Large intestine (tissue), 12 donors: ENCODE data around the gene VCL. TPM values are rescaled to one million over a fixed set of nuclear protein-coding genes. Genes with fewer than 3 reads are reported as not detected.

Source experiments
- DNase-seq, 2 donors: peaks; one replicate each; pipeline versions ENCODE4 v3.0.0 to v3.0.0-alpha.2; 2013
- H3K27ac ChIP-seq: one replicate; pipeline ENCODE4 v1.5.1; 2013; ENCODE audit warnings: low read length
- H3K27me3 ChIP-seq: 2 replicates; pipeline ENCODE4 v1.6.1; 2013; ENCODE audit warnings: low read length; ENCODE audit not compliant: control insufficient read depth, insufficient read depth
- H3K36me3 ChIP-seq: 2 replicates; pipeline ENCODE4 v1.6.1; 2013; ENCODE audit warnings: low read length; ENCODE audit not compliant: control insufficient read depth, insufficient read depth
- H3K4me1 ChIP-seq: one replicate; pipeline ENCODE4 v1.6.1; 2013; ENCODE audit warnings: low read length; ENCODE audit not compliant: control insufficient read depth, insufficient read depth
- H3K4me3 ChIP-seq: one replicate; pipeline ENCODE4 v1.5.1; 2013; ENCODE audit warnings: low read length
- H3K9me3 ChIP-seq: one replicate; pipeline ENCODE4 v1.6.1; 2013; ENCODE audit warnings: mild to moderate bottlenecking, low read depth, low read length, moderate library complexity; ENCODE audit not compliant: control insufficient read depth
- WGBS: methylation state at CpG from one replicate; pipeline ENCODE4 v1.1.5; 2013; ENCODE audit warnings: low lambda C conversion rate; ENCODE audit not compliant: insufficient coverage; 5-methylcytosine and 5-hydroxymethylcytosine counted together
- long read RNA-seq, 11 donors: transcript quantifications; one replicate each; lab custom pipeline, GENCODE V29; 2026
- polyA plus RNA-seq: library from polyadenylated mRNA; unstranded; fragments of 120-200 nt; gene quantifications from one replicate; pipeline ENCODE4 v1.2.1, GENCODE V29; 2013

The VCL gene
- 69.3 TPM for polyA plus RNA-seq
- long read RNA-seq, donor 1, full-length matches to known transcripts, result 3 of 9 reads
- long read RNA-seq, donor 1, partial matches to known transcripts, result 6 of 9 reads
- long read RNA-seq, donor 1, other reads (novel, unspliced or antisense), result 0 of 9 reads
- long read RNA-seq, donor 2, full-length matches to known transcripts, result 9 of 40 reads
- long read RNA-seq, donor 2, partial matches to known transcripts, result 31 of 40 reads
- long read RNA-seq, donor 2, other reads (novel, unspliced or antisense), result 0 of 40 reads
- long read RNA-seq, donor 3, result 0 reads
- long read RNA-seq, donor 4, result 0 reads
- long read RNA-seq, donor 5, full-length matches to known transcripts, result 9 of 17 reads
- long read RNA-seq, donor 5, partial matches to known transcripts, result 8 of 17 reads
- long read RNA-seq, donor 5, other reads (novel, unspliced or antisense), result 0 of 17 reads
- long read RNA-seq, donor 6, full-length matches to known transcripts, result 15 of 40 reads
- long read RNA-seq, donor 6, partial matches to known transcripts, result 11 of 40 reads
- long read RNA-seq, donor 6, other reads (novel, unspliced or antisense), result 14 of 40 reads
- long read RNA-seq, donor 7, full-length matches to known transcripts, result 11 of 20 reads
- long read RNA-seq, donor 7, partial matches to known transcripts, result 9 of 20 reads
- long read RNA-seq, donor 7, other reads (novel, unspliced or antisense), result 0 of 20 reads
- long read RNA-seq, donor 8, full-length matches to known transcripts, result 13 of 53 reads
- long read RNA-seq, donor 8, partial matches to known transcripts, result 40 of 53 reads
- long read RNA-seq, donor 8, other reads (novel, unspliced or antisense), result 0 of 53 reads
- long read RNA-seq, donor 9, full-length matches to known transcripts, result 10 of 10 reads
- long read RNA-seq, donor 9, partial matches to known transcripts, result 0 of 10 reads
- long read RNA-seq, donor 9, other reads (novel, unspliced or antisense), result 0 of 10 reads
- long read RNA-seq, donor 10, full-length matches to known transcripts, result 16 of 21 reads
- long read RNA-seq, donor 10, partial matches to known transcripts, result 5 of 21 reads
- long read RNA-seq, donor 10, other reads (novel, unspliced or antisense), result 0 of 21 reads
- long read RNA-seq, donor 11, full-length matches to known transcripts, result 7 of 16 reads
- long read RNA-seq, donor 11, partial matches to known transcripts, result 9 of 16 reads
- long read RNA-seq, donor 11, other reads (novel, unspliced or antisense), result 0 of 16 reads

DNA sequence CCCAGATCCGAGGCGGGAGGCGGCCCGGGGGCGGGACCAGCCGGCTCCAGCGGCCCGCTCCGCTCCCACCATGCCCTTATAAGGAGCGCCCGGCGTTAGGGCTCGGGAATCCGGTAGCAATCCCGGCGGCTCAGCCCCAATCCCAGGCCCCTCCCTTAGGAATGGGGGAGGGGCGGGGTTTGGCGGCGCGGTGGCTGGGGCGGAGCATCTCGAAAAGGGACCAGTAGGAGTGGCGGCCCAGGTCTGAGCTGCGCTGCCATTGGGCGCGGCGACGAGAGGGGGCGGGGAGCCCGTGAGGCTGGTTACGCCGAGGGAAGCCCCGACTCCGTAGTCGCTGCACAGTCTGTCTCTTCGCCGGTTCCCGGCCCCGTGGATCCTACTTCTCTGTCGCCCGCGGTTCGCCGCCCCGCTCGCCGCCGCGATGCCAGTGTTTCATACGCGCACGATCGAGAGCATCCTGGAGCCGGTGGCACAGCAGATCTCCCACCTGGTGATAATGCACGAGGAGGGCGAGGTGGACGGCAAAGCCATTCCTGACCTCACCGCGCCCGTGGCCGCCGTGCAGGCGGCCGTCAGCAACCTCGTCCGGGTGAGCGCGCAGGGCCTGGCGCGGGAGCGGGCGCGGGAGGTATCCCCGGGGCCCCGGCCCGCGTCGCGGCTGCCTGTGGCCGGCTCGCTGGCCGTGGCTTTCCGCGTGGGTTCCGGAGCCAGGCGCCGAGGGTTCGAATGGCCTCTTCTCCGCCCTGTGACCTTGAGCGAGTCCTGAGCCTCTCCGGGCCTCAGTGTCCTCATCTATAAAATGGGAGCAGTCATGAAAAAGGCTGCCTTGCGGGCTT lies at the start of gene VCL:
Gene VCL, plus strand, starts transcription at position 330 of the 836 bp plus-strand sequence. Its CDS starts 92 bp downstream, at position 422.
- no peaks in the 10 kb centered on the region for H3K27me3 ChIP-seq
- peak; percentile 98 to 100 for DNase-seq
- H3K36me3 ChIP-seq, result no peaks in the 10 kb centered on the region
- WGBS, result no CpG with 5 or more reads among the region's 92 CpGs
- H3K4me3 ChIP-seq, result peak within 1 kb of the TSS; percentile 92
- H3K9me3 ChIP-seq, result no peaks in the 10 kb centered on the region
- peak within 1 kb of the TSS; percentile 95 for H3K27ac ChIP-seq
- peaks cover 21% of the 10 kb centered on the region for H3K4me1 ChIP-seq

DNA sequence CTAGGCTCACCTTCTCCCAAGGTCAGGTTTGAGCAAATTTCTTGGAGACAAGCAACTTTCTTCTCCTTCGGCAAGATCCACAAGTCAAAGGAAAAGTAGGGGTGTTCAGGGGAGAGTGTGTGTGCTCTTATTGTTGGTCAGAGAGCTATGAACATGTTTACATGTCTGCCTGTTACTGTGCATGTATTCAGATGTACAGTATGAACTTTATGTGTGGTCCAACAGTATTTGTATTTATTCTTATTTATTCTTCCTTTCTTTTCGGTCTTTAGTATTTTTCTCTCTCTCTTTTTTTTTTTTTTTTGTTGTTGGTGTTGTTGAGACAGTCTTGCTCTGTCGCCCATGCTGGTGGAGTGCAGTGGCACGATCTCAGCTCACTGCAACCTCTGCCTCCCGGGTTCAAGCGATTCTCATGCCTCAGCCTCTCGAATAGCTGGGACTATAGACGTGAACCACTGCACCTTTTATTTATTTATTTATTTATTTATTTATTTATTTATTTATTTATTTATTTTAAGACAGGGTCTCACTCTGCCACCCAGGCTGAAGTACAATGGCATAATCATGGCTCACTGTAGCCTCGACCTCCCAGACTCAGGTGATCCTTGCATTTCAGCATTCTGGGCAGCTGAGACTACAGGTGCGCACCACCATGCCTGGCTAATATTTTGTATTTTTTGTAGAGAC lies 48.8 kb upstream of the VCL start:
- WGBS, result 100% methylated on average over 1 of the region's 10 CpGs
- Histone ChIP-seq H3K27ac (no peak overlapping the region), H3K27me3 (no peaks in the 10 kb centered on the region), H3K36me3 (no peaks in the 10 kb centered on the region), H3K4me1 (no peaks in the 10 kb centered on the region), H3K4me3 (no peak overlapping the region), H3K9me3 (peaks cover 7% of the 10 kb centered on the region)
- DNase-seq, result no peak

DNA sequence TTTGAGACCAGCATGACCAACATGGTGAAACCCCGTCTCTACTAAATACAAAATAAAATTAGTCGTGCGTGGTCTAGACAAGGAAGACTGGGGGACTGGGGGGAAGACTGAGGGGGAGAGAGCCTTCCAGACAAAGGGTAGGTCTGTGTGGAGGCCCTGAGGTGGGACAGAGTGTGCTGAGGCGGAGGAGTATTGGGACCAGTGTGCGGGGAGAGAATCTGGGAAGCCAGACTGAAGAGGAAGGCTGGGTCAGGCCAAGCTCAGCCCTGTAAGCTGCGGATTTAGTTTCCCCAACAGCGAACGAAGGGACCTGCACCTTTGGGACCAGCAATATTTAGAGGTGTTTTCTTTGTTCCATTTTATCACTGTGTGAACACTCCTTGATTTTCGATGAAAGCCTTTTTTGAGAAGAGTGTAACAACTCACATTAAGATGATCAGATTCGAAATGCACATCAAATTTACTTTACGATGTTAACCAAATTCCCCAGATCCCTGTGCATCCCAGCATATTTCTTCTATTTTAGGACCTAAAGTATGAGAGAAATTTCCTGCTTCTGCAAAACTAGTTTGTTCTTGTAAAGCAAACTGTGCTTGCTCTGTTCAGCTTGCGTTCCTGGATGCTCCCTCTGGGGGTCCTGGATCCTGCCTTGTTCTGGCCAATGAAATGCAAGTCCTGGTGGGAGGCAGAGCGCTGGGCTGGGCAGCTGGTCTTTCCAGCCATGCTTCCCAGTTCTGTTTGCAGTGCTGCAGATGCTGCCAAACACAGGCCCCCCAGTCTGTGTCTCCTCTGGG lies 47.6 kb upstream of the VCL start:
- 60% methylated on average over 4 of the region's 13 CpGs for WGBS
- Histone ChIP-seq H3K36me3 (no peaks in the 10 kb centered on the region), H3K27ac (no peak overlapping the region), H3K27me3 (no peaks in the 10 kb centered on the region), H3K4me1 (no peaks in the 10 kb centered on the region), H3K4me3 (no peak overlapping the region), H3K9me3 (no peaks in the 10 kb centered on the region)
- DNase-seq, result no peak

DNA sequence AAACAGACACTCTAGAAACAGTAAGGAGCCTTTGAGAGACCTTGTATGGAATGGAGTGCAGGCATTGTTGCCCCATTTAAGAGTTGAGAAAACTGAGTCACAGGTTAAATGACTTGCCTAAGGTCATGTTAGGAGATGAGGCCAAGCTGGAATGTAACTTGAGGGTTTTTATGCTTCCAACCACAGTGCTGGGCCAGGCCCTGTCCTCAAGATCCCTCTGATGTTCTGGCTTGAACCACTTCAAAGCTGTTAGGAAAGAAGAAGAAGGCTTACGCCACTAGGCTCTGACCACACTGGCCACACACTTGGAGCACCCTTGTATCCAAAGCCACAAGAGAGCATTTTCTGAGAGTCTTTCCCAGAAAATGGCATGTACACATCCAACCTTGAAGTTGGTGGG lies 44.3 kb upstream of the VCL start:
- no CpG with 5 or more reads among the region's 1 CpG for WGBS
- no peaks in the 10 kb centered on the region for H3K9me3 ChIP-seq
- no peak for DNase-seq

DNA sequence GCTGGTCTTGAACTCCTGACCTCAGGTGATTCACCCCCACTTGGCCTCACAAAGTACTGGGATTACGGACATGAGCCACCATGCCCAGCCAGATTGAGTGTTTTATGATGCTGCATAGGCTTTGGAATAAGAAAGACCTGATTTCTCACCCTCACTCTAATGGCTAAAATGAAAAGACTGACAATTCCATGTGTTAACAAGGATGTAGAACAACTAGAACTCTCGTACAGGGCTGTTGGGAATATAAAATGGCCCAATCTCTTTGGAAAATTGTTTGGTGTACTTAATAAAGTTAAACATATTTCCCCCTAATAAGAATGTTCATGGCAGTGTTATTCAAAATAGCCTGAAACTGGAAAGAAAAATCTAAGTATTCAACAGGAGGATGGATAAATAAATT lies 43.2 kb upstream of the VCL start:
- no CpG with 5 or more reads among the region's 2 CpGs for WGBS
- H3K4me3 ChIP-seq, result no peak overlapping the region
- no peak overlapping the region for H3K27ac ChIP-seq
- no peaks in the 10 kb centered on the region for H3K27me3 ChIP-seq
- no peaks in the 10 kb centered on the region for H3K36me3 ChIP-seq
- DNase-seq, result no peak
- H3K4me1 ChIP-seq, result peaks cover 10% of the 10 kb centered on the region
- H3K9me3 ChIP-seq, result no peaks in the 10 kb centered on the region

More for the DNA sequence above, 44.3 kb upstream of the VCL start:
- H3K27me3 ChIP-seq, result no peaks in the 10 kb centered on the region
- H3K4me3 ChIP-seq, result no peak overlapping the region
- no peaks in the 10 kb centered on the region for H3K36me3 ChIP-seq
- peaks cover 10% of the 10 kb centered on the region for H3K4me1 ChIP-seq
- H3K27ac ChIP-seq, result no peak overlapping the region

DNA sequence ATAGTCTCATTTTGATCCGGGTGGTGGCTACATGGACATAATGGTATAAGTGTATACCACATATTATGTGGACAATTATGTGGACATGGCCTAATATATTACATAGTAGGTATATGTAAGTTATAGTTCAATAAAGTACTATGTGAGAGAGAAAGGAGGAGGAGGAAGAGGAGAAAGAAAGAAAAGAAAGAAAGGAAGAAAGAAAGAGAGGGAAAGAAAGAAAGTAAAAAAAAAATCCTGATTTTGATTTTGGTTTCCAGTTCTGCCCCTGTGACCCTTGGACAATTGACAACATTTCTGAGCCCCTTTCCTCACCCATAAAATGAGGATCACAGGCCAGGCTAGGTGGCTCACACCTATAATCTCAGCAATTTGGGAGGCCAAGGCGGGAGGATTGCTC lies 42.2 kb upstream of the VCL start:
- 100% methylated on average over 1 of the region's 2 CpGs for whole genome bisulfite sequencing
- Histone ChIP-seq H3K4me3 (no peak overlapping the region), H3K27ac (no peak overlapping the region), H3K9me3 (no peaks in the 10 kb centered on the region), H3K36me3 (no peaks in the 10 kb centered on the region), H3K27me3 (no peaks in the 10 kb centered on the region), H3K4me1 (peaks cover 10% of the 10 kb centered on the region)
- DNase-seq, result no peak

DNA sequence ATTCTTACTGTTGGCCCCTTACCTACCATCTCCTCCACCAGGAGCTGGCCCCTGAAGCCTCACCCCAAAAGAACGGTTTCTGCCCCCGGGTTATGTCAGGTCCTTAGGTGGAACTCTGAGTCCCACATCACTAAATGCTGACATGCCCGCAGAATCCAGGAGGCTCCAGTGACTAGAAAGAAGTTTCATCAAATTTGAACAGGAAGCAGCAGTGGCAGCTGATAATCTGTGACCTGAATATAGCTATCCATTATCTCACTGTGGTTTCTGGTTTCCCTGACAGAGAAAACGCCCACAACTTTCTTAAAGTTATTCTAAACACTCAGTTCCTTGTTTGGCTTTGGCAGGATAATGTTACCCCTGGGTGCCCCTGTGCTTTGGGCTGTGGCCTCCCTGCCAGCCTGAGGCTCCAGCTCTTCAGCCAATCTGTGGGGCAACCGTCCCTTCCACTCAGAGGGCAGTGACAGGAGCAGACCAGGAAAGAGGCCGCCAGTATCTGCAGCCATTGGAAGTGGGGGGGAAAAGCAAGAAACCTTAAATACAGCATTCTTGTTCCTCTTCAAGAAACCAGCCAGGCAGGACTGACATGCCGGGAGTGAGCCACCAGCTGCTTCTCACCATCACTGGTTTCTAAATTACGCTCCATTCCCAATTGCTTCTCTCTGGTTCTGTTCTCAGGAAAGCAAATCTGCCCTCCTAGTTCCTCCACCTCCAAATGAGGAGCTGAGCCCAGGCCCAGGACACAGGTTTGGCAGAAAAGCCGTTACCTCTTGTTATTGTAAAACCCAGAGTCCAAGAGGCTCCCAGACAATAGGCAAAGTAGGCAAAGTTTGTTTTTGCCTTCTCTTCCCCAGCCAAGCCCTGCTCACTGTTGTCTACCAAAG lies 41.2 kb upstream of the VCL start:
- DNase-seq, result peak in 1 of 2 donors; percentile 65
- Histone ChIP-seq H3K4me3 (no peak overlapping the region), H3K27me3 (no peaks in the 10 kb centered on the region), H3K9me3 (no peaks in the 10 kb centered on the region), H3K36me3 (no peaks in the 10 kb centered on the region), H3K27ac (peak overlapping the region; percentile 33), H3K4me1 (peaks cover 10% of the 10 kb centered on the region)
- WGBS, result no CpG with 5 or more reads among the region's 9 CpGs

DNA sequence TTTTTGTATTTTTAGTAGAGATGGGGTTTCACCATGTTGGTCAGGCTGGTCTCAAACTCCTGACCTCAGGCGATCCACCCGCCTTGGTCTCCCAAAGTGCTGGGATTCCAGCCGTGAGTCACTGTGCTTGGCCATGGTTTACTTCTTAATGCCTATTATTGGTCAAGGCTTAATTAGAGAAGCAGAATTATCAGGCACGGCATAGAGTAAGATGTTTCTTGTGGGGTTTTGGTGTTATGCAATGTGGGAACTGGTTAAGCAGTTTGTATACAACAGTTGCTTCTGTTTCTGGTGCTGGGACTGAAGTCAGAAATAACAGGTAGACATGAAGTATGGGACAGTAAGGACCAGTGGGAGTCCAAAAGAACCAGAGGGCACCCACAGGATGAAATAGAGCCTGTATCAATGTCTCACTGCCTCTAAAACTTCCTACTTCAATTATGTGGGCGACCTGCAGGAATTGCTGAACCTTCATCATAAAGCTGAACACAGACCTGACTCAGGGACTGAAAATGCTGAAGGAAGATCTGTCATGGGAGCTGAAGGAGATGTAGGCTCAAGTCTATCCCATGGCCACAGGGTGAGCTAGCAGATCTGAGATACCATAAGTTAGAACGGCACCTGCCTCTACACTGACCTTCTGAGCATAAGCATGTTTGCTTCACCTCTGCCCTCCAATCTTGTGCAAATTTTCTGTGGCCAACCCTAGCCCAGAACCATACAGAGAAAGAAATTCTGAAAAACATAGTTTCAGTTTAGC lies 38.3 kb upstream of the VCL start:
- Histone ChIP-seq H3K27ac (no peak overlapping the region), H3K4me1 (peaks cover 10% of the 10 kb centered on the region), H3K4me3 (no peak overlapping the region), H3K9me3 (no peaks in the 10 kb centered on the region), H3K36me3 (no peaks in the 10 kb centered on the region), H3K27me3 (no peaks in the 10 kb centered on the region)
- DNase-seq, result no peak
- WGBS, result no CpG with 5 or more reads among the region's 6 CpGs
